HT1080 (cell line): ENCODE measurements around the gene CNOT4. TPM values are rescaled to one million over a fixed set of nuclear protein-coding genes. Genes with fewer than 3 reads are reported as not detected.
A peak's percentile ranks its signal among the peaks of the same experiment; 100 is the strongest.
"Not testable (repeated sequence)": the region's sequence is repeated elsewhere in the genome, so short reads cannot be mapped to it uniquely, and the experiment has no call there.

Source experiments
- DNase-seq: peaks from one replicate; pipeline ENCODE4 v3.0.0-alpha.2; 2015; ENCODE audit warnings: low read depth
- total RNA-seq: library from RNA; depleted of rRNA; stranded (reverse); fragments of >200 nt; shearing (Covaris generic); gene quantifications from 2 replicates; pipeline ENCODE4 v1.2.3, GENCODE V29; 2014

CNOT4 gene
- total RNA-seq, 1 experiment from 2014 or later = 13.2 TPM

GRCh38 chr7:135512135-135512887, 2.4 kb upstream of the CNOT4 start:
- DNase-seq = peak; percentile 62

DNA sequence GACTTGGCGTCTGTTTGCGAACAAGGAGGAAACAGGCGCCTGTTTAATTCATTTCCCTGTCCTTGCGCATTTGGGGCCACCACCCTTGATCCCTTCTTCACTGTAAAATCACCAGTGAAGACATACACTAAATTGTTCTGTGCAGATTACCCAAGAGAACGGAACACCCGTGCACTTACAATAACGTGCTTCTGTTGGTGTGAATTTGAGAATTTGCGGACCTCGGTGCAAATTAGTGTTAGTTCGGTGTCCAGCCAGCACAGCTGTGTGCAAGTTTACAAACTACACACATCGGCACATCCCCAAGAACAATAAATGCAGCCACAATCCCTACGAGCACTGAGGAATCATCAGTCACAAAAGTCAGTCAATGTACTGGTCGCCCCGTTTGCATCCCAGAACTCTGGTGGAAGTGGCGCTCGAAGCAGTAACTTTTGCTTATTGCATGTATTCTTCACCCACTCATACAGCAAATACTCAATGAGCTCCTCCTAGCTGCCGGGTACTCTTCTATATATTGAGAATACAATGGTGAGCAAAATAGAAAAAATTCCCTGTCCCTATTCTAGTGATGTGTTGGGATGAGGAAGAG, 786 bp upstream of the CNOT4 start:
- peak; percentile 18 for DNase-seq

DNA sequence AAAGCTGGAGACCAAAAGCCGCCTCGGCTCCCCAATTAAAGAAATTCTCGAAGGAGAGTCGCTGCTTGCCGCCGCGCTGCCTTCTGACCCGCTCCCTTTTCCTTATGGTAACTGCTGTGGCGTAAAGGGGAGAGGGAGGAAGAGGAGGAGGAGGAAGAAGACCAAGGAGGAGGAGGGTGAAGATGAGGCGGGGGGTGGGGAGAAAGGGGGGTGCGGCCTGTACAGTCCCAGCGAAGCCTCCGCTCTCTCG, 388 bp downstream of the CNOT4 start:
- peak; percentile 75 for DNase-seq

- DNase-seq = peak; percentile 43
These were observed 866 bp downstream of the CNOT4 start for GRCh38 chr7:135508883-135509588.

GRCh38 chr7:135501402-135501801, 8.5 kb downstream of the CNOT4 start:
- DNase-seq = no peak

- no peak for DNase-seq
These were observed 10.1 kb downstream of the CNOT4 start for GRCh38 chr7:135499818-135500217.

GRCh38 chr7:135497161-135497560, 12.7 kb downstream of the CNOT4 start:
- DNase-seq = not testable (repeated sequence)

DNA sequence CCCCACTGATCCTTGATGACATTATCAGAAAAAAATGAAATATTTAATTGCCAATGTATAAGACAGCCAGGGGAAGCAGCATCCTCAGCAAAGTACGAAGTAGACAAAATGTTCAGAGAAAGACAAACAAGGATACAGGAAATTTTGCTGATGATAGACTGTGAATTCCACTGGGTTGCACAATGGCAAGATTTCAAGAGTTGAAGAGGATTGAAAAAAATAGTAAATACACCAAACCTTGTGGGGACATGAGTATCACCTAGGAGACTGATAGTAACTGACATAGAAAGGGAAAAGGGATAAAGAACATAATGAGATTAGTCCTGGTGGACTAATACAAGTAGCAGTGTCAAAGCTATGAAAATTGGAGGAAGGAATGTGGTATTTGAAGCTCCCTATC, 16.5 kb downstream of the CNOT4 start:
- no peak for DNase-seq

- DNase-seq = no peak
These were observed 17.8 kb downstream of the CNOT4 start for GRCh38 chr7:135492151-135492550.

- DNase-seq = peak; percentile 48
These were observed 19.1 kb downstream of the CNOT4 start for GRCh38 chr7:135490783-135491182.

DNA sequence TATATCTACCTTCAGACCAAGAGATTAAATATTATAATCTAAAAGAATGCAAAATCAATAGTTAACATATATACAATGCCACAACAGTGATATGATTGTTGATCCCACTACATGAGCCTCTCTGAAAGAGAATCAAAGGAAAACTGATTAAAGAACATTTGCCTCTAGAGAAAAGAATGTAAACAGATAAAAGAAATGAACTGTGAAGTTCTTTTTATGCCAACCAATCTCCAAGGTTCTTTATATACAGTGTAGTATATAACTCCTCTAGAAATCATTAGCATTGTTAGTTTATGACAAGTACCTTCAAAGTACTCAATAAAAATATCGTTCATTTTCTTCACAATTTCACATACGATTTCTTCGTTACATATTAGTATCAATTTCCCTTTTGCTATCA, 20.1 kb downstream of the CNOT4 start:
- no peak for DNase-seq

DNA sequence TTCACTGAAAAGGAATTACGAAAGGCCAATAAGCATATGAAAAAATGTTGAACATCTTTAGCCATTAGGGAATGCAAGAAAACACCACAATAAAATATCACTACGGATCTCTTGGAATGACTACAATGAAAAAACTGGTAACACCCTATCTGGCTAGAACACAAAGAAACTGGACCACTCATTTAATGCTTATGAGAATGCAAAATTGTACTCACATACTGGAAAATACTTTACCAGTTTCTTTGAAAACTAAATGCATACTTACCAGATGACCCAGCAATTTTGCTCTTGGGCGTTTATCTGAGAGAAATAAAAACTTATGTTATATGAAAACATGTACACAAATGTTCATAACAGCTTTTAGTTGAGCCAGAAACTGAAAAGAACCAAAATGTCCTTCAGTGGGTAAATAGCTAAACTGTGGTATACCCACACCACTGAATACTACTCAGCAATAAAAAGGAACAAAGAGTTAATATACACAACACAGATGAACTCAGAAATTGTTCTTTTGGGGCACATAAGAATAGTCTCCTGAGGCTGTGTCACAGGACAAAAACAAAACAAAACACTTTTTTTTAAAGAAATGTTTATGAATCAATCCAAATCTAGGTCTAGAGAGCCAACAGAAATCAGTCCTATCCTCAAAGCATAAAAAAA, 23.5 kb downstream of the CNOT4 start:
- DNase-seq = no peak

- no peak for DNase-seq
These were observed 28.3 kb downstream of the CNOT4 start for GRCh38 chr7:135481598-135481979.

DNA sequence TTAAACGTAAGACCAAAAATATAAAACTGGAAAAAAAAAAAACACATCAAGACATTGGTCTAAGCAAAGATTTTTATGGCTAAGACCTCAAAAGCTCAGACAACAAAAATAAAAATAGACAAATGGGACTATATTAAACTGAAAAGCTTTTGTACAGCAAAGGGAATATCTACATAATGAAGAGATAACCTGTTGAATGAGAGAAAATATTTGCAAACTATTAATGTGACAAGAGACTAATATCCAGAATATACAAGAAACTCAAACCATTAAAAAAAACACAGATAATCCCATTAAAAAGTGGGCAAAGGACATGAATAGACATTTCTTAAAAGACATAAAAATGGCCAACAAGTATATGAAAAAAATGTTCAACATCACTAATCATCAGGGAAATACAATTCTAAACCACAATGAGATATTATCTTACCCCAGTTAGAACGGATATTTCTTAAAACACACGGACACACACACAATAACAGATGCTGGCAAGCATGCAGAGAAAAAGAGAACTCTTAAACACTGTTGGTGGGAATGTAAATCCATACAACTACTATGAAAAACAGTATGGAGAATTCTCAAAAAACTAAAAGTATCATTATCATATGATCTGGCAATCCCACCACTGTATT, 28.8 kb downstream of the CNOT4 start:
- DNase-seq = no peak

- DNase-seq = no peak
These were observed 34.4 kb downstream of the CNOT4 start for GRCh38 chr7:135475521-135475920.

DNA sequence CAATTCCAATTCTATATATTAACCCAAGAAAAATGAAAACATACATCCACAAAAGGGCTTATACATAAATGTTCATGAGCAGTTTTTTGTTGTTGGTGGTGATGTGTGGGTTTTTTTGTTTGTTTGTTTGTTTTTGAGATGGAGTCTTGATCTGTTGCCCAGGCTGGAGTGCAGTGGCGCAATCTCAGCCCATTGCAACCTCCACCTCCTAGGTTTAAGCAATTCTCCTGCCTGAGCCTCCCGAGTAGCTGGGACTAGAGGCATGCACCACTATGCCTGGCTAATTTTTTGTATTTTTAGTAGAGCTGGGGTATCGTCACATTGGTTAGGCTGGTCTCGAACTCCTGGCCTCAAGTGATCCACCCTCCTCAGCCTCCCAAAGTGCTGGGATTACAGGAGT, 40.2 kb downstream of the CNOT4 start:
- not testable (repeated sequence) for DNase-seq

GRCh38 chr7:135467207-135467711, 42.6 kb downstream of the CNOT4 start:
- no peak for DNase-seq

GRCh38 chr7:135466442-135467206, 43.3 kb downstream of the CNOT4 start:
- no peak for DNase-seq

DNA sequence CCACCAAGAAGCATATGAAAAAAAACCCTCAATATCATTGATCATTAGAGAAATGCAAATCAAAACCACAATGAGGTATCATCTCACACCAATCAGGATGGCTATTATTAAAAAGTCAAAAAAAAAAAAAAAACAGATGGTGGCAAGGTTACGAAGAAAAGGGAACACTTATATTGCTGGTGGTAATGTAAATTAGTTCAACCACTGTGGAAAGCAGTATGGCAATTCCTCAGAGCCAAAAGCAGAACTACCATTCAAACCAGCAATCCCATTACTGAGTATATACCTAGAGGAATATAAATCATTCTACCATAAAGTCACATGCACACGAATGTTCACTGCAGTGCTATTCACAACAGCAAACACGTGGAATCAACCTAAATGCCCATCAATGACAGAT, 46.0 kb downstream of the CNOT4 start:
- no peak for DNase-seq

DNA sequence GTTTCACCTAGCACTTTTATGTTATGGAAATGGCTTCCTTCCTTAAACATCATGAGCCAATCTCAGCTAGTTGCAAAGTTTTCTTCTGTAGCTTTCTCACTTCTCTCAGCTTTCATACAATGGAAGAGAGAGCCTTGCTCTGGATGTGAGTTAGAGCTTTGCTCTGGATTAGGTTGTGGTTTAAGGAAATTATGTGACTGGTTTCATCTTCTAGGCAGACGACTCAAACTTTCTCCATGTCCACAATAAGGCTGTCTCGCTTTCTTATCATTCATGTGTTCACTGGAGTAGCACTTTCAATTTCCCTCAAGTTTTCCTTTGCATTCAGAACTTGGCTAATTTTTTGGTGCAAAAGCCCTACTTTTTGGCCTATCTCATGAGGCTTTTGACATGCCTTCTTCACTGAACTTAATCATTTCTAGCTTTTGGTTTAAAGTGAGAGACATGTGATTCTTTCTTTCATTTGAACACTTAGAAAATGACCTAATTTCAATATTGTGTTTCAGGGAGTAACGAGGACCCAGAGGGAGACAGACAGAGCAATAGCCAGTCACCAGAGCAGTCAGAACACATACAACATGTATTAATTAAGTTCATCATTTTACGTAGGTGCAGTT, 49.8 kb downstream of the CNOT4 start:
- no peak for DNase-seq
